ENCODE measurements around the gene SENP1.
"Not testable (repeated sequence)": the region's sequence is repeated elsewhere in the genome, so short reads cannot be mapped to it uniquely, and the experiment has no call there.

The SENP1 gene

GRCh38 chr12:48111312-48111693 is 5.4 kb upstream of the SENP1 start:
- DNase-seq (ENCODE audit: low read depth) = not testable (repeated sequence)

DNA sequence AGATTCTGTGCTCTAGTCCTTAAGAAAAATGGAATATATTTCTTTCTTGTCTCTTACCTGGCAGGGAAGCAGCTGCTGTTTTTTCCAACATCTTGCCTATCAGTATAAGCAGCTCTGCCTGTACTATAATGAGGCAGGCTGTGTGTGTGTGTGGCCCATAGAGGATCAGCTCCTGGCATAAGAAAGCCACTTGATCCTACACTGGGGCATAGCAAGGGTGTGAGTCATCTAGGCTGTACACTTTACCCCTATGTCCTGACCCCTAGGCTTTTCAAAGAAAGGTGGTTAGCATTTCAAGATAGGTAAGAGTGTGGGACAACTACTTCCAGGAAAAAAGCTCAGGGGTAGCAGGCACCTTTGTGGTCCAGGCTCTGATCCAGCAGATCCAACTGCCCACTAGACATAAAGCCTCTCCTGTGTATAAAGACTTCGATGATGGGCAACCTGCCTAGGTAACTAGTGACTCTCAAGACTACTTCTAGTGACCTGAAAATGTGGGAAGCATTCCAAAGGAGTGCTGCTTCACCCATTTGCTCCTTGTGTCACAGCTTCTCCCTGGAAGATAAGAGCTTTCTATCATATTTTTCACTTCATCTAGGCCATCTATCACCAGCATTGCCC is 4.9 kb upstream of the SENP1 start:
- DNase-seq (ENCODE audit: low read depth) = no peak

- DNase-seq (ENCODE audit: low read depth) = no peak
Observed at GRCh38 chr12:48109424-48109823, 3.5 kb upstream of the SENP1 start.

DNA sequence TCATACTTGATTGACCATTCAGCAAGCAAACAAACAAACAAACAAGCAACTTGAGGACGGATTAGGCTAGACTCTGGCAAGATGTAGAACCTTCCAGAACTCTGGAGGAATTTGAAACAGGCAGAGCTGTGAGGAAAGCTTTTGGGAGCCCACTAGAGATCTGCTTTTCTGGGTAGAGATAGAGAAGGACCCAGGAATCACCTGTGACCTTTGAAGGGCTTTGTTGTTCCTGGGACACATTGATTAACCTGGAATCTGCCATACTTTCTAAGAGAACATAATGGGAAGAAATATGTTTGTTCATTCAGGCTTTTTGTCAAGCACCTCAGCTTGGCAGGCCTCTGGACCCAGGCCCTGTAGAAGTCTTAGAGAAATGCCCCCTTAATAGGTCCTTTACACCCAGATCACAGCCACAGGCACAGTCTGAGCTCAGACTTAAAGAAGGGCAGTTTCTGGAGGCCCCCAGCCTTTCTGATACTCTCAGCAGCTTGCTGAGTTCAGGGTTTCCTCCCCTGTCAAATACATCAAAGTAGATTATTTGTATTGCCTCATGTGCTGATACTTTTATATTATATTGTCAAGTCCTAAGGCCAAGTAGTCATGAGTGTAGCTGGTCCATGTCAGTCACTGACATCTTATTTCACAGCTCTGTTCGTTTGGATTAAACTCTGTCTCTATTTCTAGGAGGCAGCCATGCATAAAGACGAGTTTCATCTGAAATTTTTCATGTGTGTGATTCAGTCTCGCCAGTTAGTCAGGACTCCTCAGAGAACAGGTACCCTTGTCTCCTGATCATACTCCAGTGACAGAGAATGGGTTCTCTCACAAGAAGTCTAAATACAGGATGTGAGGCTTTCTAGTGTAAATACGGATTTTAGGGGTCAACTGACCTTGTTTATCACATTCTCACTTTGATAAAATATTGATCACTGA is 1.1 kb upstream of the SENP1 start:
- no peak for DNase-seq (ENCODE audit: low read depth)

GRCh38 chr12:48105321-48105866 is 485 bp downstream of the SENP1 start:
- DNase-seq (ENCODE audit: low read depth) = peak; percentile 18

DNA sequence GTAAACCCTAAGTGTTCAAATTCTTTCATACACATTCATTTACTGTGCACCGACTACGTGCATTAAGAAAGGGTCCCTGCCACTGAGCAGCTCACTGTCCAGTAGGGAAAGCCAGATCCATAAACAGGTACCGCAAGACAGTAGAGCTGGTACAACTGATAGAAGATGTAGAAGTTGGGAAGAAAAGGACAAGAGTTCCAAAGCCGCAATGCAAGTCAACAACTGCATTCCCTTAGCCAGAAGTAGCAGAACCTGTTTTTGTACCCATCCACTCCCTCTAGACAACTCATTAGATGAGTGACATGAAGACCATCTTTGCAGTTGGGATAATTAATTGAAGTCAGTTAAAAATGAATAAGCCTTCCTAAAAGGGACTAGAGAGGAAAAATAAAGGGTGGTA is 1.3 kb downstream of the SENP1 start:
- DNase-seq (ENCODE audit: low read depth) = no peak

DNA sequence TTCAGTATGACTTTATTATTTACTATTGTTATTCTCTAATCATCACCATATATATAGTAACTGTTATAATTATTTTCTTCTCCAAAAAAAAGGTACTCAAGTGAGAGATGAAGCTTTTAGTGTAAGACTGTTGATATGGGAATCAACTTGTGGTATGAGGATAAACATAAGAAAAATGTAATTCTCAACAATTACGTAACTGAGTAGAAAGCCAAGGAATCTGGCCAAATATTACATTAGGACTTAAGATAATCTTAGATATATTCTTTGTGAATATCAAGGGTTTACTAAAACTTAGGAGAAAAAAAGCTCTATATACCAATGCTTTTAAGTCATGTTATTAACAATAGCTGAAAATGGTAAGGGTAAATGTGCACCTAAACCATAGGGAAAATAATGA is 13.3 kb downstream of the SENP1 start:
- no peak for DNase-seq (ENCODE audit: low read depth)

GRCh38 chr12:48086327-48086726 is 19.6 kb downstream of the SENP1 start:
- no peak for DNase-seq (ENCODE audit: low read depth)

DNA sequence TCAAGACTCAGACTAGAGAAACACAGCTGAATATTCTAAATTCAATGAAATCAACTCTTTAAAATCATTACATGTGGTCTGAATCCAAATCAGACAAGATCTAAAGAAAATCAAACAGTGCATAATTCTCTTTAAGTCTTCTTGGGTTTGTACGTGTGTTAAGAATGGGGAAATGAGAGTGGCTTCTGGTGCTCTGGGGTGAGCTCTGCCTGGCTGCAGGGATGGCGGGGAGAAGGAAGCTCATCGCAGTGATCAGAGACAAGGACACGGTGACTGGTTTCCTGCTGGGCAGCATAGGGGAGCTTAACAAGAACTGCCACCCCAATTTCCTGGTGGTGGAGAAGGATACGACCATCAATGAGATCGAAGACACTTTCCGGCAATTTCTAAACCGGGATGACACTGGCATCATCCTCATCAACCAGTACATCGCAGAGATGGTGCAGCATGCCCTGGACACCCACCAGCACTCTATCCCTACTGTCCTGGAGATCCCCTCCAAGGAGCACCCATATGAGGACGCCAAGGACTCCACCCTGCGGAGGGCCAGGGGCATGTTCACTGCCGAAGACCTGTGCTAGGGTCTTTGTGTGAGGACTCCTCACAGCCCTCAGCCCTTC is 20.9 kb downstream of the SENP1 start:
- no peak for DNase-seq (ENCODE audit: low read depth)

GRCh38 chr12:48084066-48084465 is 21.8 kb downstream of the SENP1 start:
- DNase-seq (ENCODE audit: low read depth) = no peak

- DNase-seq (ENCODE audit: low read depth) = no peak
Observed at GRCh38 chr12:48080821-48081220, 25.1 kb downstream of the SENP1 start.

- no peak for DNase-seq (ENCODE audit: low read depth)
Observed at GRCh38 chr12:48080285-48080684, 25.6 kb downstream of the SENP1 start.

DNA sequence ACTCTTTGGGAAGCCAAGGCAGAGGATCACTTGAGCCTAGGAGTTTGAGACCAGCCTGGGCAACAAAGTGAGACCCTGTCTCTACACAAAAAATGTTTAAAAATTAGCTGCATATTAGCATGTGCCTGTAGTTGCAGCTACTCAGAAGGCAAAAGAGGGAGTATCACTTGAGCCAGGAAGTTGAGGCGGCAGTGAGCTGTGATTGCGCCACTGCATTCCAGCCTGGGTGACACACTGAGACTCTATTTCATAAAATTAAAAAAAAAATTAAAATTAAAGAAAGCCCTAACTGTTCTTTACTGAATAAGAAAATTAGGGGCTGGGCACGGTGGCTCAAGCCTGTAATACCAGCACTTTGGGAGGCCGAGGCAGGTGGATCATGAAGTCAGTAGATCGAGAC is 27.0 kb downstream of the SENP1 start:
- DNase-seq (ENCODE audit: low read depth) = no peak

DNA sequence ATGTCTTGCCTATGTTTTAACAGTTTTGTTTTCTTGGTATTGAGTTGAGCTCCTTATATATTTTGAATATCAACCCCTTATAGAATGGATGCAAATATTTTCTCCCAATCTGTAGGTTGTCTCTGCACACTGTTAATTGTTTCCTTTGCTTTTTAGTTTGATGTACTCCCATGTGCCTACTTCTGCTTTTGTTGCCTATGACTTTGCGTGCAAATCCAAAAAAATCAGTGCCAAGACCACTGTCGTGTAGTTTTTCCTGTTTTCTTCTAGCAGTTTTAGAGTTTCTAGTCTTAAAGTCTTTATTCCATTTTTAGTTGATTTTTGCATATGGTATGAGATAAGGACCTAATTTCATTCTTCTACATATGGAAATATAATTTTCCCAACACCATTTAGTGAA is 28.8 kb downstream of the SENP1 start:
- DNase-seq (ENCODE audit: low read depth) = no peak

DNA sequence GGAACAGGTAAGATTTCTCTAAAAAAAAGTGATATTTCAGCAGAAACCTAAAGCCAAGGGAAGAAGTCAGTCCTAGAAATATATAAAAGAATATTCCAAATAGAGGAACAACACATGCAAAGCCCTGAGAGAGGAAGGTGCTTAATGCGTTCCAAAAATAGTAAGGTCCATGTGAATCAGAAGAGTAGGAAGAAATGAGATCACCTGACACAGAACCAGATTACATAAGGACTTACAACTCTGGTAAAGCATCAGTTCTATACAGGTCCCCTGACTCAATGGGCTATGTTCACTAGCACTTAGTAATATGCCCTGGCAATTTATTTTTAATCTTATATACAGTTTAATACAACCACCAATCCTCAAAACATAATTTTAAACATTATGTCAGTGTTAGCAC is 30.0 kb downstream of the SENP1 start:
- DNase-seq (ENCODE audit: low read depth) = no peak

DNA sequence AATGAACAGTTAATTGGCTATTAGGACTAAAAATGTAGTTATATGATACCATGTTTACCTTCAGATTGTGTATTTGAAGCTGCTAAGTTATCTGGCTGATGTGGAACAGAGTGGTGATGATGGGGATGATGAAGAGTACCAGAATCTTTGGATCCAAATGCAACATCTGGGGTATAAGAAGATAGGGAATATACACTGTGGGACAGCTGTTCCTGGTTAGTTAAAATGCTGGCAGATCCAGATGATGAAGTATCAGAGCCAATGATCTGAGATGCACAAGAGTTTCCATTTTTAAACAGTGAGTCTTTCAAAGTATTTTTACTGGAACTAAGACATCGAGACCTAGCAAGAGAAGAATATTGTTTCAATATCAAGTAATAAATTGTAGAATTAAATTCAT is 31.6 kb downstream of the SENP1 start:
- no peak for DNase-seq (ENCODE audit: low read depth)

GRCh38 chr12:48072266-48072665 is 33.6 kb downstream of the SENP1 start:
- DNase-seq (ENCODE audit: low read depth) = no peak

DNA sequence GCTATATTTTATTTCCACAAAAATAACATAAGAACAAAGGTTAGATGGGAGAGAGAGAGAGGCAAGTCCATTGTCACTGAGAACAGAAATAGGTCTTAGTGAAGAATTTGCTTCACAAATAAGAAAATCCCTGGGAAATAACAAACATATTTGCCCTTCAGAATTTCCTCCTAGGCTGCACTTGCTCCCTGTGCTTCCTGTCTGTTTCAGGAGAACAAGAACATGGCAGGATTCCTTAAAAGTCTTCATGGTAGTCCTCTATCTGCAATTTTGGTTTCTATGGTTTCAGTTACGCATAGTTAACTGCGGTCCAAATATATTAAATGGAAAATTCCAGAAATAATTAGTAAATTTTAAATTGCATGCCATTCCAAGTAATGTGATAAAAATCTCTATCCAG is 34.1 kb downstream of the SENP1 start:
- DNase-seq (ENCODE audit: low read depth) = no peak

DNA sequence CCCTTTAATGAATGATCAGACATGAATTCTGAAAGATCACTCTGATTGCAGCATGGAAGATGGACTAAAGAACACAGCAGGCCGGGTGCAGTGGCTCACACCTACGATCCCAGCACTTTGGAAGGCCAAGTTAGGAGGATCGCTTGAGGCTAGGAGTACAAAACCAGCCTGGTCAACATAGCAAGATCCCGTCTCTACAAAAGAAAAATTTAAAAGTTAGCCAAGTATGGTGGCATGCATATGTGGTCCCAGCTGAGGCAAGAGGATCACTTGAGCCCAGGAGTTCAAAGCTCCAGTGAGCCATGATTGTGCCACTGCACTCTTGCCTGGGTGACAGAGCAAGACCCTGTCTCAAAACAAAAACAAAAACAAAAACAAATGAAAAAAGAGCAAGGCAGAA is 35.1 kb downstream of the SENP1 start:
- no peak for DNase-seq (ENCODE audit: low read depth)

- DNase-seq (ENCODE audit: low read depth) = no peak
Observed at GRCh38 chr12:48070033-48070432, 35.8 kb downstream of the SENP1 start.

DNA sequence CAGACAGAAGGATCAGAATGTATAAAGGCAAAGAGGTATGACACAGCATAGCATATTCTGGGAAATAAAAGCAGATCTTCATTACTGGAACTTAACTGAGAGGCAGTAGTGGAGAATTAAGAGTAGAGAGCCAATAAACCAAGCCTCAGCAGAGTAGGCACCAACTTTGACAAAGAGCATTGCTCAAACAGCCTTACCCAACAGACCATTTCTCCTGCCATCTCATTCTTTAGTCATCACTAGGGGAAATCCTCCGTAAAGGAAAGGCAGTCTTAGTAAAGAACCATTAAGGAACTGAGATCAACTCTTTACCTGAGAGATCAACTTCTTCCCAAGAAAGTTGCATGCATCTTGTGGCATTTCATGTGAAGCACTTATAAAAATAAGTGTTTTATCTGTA is 36.6 kb downstream of the SENP1 start:
- no peak for DNase-seq (ENCODE audit: low read depth)

GRCh38 chr12:48068457-48068856 is 37.4 kb downstream of the SENP1 start:
- no peak for DNase-seq (ENCODE audit: low read depth)

Data from stimulated activated CD8-positive, alpha-beta memory T cell treated with anti-CD3 and anti-CD28 coated beads, Interleukin-12 subunit alpha, Interleukin-12 subunit beta, amount 100 ng/mL, for 1 hour (primary cell).